Neural progenitor cell (in vitro differentiated cells): ENCODE results near the gene CLCF1.

Source experiments
- CTCF ChIP-seq: fragments of 200-600 bp; sonication (generic); IDR thresholded peaks from 2 replicates; pipeline ENCODE4 v1.5.1; 2017; ENCODE audit warnings: antibody characterized with exemption, mild to moderate bottlenecking
- EZH2 ChIP-seq: fragments of 200-600 bp; sonication (generic); IDR thresholded peaks from 2 replicates; pipeline ENCODE4 v1.6.1; 2017; ENCODE audit warnings: antibody characterized with exemption, mild to moderate bottlenecking, moderate library complexity

- TF ChIP-seq CTCF, result no peak
- no peak for TF ChIP-seq EZH2
Observed at GRCh38 chr11:67370351-67371076, 2.9 kb downstream of the CLCF1 start.
